Measurements from ENCODE around the gene PPP2R5C.

PPP2R5C gene

DNA sequence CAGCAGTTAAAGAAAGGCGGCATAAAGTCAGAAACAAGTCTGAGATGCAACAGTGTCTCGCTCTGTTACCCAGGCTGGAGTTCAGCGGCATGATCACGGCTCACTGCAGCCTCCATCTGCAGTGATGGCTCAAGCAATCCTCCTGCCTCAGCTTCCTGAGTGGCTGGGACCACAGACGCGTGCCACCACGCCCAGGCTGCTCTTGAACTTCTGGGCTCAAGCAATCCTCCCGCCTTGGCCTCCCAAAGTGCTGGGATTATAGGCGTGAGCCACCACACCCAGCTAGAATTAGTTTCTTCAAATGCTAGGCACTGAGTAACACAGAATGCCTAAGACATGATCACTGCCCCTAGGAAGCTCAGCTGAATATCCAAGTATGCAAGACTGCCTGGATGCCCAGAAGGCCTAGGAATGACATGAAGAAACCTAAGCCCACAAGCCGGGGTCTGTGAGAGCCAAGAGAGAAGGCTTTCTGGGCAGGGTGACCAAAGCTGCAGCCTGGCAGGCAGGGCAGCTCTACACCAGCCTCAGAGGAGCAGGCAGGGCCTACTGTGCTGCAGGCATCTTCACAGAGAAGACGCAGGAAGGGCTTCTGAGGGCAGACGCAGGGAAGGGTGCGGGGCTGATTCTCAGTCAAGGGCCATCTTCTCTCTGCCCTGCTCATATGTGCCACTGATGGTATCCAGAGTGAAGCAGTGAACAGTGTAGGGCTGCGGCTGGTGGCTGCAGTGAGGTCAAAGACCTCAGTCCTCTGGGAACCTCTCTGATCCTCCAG is 4.3 kb upstream of the PPP2R5C start:
- no peak for DNase-seq

DNA sequence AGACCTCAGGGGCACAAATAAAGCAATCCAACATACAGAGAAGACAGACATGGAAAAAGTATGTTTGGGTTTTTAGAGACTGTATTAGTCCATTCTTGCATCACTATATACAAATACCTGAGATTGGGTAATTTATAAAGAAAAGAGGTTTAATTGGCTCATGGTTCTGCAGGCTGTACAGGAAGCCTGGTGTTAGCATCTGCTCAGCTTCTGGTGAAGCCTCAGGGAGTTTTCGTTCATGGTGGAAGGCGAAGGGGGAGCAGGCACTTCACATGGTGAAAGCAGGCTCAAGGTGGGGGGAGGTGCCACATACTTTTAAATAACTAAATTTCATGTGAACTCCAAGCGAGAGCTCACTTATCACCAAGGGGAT is 3.7 kb upstream of the PPP2R5C start:
- DNase-seq, result no peak

DNA sequence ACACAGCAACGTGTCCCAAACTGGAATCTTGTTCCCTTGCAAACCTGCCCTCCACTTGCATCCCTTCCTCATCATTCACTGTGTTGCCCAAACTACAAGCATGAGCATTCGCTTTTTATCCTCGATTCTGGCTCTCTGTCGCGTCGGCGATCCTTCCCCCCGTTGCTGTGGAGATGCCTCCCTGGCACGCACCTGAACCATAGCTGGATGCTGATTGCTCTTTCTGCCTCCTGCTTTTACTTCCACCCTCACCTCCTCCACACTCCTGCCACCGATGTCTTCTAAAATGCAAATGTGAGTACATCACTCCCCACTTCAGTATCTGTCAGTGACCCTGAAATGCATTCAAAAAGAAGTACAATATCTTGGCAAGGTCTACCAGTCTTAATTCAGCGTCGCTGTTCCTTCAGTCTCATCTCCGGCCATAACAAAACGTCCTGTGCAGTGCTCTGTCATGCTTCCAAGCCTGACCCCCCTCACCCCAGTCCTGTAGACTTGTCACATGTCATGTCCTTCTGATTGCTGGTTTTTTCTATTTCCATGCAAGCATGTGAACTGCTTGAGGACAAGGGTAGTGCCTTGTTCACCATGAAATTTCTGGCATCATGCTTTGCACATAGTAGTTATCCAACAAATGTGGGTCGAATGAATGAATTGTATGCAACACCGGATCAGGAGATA is 2.5 kb upstream of the PPP2R5C start:
- no peak for DNase-seq

DNA sequence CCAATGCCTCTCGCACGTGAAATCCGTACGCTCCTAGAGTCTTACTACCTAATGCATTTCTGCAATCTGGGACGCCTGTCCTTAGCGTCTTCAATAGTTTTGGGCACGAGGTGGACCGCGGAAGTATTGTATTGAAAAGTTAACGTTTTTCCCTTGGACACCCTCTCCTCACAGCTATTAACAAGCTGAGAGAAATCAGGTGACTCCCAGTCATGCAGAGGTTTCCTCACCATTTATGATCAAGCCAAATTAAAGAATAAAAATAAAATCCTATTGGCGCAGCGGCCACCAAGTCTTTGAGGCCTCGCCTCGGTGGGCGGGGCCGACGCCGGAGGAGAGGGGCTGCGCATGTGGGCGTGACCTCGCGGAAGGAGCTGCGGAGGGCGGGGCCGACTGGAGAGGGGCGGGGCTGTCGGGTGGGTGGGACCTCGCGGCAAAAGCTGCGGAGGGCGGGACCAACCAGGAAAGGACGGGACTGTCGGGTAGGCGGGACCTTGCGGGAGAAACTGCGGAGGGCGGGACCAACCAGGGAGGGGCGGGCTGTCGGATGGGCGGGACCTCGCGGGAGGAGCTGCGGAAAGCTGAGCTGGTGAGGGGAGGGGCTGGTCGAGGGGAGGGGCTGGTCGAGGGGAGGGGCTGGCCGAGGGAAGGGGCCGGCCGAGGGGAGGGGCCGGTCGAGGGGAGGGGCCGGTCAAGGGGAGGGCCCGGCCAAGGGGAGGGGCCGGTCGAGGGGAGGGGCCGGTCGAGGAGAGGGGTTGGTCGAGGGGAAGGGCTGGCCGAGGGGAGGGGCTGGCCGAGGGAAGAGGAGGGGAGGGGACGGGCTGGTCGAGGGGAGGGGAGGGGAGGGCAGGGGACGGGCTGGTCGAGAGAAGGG is 1.1 kb upstream of the PPP2R5C start:
- peak; percentile 99 for DNase-seq

DNA sequence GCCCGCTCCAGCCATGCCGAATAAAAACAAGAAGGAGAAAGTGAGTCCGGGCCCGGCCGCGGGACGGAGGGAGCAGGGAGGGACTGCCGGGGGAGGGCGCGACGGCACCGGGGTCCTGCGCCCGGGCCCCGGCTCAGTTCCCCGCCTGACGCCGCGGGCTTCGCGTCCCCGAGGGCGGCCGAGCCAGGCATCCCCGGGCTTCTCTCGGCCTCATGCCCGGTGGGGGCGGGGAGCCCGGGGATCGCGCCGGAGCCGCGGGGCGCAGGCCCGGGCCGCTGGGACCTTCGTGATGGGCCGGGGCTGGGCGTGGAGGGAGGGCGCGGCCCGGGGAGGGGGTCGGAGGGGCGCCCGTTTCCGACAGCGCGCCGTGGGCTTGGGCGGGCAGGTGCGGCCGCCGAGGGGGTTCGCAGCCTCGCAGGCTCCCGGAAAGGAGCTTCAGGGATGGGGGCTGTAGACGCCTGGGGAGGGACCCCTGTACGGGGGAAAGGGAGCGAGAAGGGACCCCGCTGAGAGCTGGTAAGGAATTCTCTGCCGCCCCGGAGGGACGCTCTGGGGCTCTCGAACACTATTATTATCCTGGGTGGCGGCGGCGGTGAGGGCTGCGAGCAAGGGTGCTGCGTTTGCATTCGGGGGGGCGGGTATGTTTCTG is 496 bp downstream of the PPP2R5C start:
- DNase-seq, result peak; percentile 28

DNA sequence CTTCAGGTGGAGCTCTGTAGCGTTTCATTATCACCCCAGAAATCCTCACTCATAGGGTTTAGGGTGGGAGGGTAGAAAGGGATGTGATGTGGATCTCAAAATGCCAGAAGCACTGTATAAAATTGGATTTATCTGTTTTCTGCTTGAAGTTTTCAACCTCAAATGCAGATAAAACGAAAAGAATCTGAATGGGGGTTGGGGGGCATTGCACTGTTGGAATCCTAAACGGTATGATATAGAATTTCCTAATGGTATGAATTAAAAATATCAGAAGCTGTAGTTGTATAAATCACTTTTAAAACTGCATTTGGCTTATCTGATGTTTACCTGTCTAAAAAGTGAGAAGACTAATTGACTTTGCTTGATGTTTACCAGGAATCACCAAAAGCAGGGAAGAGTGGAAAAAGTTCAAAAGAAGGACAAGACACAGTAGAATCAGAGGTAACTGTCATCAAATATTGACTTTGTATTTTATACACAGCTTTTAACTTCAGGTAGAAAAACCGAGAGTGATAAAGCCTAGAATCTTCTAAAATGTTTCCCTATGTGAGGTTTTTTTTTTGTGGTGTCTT is 1.1 kb downstream of the PPP2R5C start:
- DNase-seq, result no peak

DNA sequence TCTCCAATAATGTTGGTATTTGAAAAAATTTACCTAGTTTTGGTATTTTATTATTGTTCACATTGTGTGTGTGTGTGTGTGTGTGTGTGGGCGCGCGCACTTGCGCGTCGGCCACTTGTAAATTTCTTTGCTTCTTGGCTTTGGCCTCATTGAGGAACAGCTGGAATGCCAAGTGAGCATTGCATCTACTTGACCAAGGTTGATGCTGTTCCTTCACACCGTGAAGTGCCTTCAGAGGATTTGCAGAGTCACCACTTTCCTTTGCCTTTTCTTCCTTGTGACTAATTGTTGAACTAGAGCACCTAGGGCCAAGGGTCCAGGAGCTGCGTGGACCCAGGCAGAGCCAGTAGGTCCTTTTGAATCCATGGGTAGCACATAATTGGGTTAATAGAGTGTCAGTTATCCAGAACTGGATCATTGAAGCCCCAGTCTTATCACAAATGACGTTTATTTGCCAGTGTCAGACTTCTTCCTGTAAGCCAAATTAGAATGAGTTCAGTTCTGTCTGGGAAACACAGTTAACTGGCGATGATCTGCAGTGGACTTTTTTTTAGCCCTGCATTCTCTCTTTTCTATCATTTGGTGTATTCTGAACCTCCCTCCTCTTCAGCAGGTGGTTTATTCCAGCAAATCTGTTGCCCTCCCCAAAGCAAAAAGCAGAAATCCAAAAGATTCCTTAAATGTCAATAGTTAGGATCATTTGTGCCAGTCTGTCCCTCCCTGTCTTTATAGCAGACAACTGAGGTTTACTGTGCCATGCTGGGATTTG is 2.6 kb downstream of the PPP2R5C start:
- no peak for DNase-seq

DNA sequence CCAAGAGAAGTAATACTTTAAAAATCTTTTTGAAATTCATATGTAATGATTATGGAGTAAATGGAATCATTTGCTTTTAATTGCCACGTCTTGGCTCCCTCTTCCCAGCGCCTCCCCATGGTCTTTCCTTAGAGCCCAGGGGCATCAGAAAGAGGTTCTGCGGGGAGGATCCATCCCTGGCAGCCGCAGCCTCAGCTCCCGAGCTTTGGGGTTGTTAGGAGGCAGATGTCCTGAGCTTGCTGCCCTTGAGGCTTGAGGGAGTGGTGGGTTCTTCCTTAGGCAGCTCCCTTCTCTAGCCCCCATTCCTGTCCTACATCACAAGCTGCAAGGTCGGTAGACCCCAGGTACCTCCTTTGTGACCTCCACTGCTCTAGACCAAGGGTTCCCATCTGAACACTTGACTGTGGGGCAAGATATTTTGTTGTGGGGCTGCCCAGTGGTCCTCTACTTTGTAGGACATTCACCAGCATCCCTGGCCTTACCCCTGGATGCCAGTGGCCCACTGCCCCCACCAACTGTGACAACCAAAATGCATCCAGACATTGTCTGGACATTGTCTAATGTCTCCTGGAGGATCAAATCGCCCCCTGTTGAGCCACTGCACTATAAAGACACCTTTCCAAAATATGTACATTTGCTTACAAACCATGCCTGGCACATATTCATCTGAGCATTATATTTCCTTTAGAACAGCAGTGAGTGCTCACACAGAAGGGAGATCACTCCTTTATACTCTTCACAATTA is 6.3 kb downstream of the PPP2R5C start:
- DNase-seq, result no peak

DNA sequence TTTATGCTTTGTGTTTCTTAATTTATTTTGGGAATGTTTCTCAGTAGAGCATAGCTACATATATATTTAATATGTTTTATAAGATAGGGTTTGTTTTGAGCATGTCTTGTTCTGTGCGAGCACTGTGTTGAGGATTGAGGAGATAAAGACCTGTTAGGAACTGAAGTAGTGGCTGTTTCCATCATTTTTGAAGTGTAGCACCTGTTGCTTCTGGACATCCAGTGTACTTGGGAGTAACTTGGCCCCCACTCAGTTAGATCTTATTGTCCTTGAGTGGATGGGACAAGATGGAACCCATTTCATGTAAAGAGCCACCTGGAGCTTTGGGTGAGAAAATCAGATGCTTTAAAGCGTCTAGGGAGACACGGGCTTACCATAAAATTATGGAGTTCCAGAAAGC is 8.7 kb downstream of the PPP2R5C start:
- DNase-seq, result no peak

DNA sequence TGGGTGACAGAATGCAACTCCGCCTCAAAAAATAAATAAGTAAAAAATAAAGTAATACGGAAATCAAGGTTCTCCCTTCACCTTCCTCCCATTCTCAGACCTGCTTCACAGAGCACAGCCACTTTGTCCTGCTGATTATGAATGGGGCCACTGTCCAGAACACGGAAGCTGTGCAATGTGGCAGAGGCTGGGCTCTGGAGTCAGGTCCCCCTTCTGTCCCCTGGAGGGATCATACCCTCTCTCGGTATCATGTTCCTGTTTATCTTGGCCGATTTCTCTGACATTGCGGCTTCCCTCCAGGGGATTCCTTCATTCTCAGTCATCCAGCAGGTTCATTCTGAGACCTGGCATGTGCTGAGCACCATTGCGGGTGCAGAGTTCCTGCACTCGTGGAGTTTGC is 11.3 kb downstream of the PPP2R5C start:
- no peak for DNase-seq

DNA sequence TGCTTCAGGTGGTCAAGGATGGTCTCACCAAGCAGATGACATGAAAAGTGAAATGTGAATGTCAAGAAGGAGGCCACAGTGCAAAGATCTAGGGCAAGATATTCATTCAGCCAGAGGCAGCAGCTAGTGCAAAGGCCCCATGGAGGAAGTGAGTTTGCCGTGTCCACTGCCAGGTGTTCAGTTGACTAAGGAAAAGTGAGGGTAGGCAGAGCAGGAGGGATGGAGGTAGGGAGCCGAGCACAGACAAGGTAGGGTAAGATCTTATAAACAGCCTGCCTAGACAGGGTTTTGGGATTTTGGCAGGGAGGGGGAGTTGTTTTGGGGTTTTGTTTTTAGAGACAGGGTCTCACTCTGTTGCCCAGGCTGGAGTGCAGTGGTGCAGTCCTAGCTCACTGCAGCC is 11.9 kb downstream of the PPP2R5C start:
- DNase-seq, result no peak

DNA sequence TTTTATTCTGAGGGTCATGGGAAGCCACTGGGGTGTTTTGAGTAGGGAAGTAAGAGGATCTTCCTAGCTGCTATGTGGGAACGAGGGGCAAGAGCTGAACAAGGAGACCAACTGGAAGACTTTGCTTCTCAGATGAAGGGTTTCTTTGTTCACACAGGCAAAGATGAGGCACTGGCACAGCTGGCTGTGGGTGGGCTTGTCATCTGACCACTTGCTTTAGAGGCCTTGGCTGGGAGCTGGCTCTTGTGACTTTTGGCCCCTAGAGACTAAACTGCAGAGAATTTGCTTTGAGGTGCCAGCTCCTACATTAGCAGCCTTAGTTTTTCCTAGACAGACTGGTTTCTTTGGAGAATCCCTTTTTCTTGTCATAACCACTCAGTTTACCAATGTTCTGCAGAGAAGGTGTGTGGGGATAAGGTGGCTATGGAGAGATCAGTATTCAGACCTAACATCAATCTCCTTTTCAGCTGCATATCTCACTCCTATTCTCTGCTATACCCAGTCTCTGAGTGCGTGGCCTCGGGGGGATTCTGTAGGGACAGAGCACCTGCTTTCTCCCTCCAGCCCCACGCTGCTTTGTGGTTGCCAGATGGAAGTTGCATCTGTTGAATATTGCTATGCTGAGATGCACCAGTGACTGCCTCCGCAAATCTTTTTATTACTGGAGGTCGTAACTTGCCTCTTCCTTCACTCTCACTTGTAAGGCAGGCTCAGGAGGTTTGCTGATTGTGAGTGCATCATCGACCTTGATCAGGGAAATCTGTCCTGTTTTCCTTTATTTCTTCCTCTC is 12.7 kb downstream of the PPP2R5C start:
- no peak for DNase-seq

DNA sequence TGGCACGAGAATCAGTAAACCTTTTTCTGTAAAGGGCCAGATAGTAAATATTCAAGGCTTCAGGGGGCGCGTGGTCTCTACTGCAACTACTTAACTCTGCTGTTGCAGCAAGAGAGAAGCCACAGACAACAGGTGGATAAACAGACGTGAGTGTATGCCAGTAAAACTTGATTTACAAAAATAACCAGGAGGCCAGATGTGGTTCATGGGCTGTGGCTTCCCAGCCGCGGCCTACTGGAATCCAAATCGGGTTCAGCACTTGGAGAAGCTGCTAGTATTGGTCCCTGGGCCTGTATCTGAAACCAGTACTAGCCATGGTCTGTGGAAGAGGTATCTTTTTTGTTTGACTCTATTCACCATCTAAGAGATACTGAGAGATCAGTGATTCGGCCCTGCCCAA is 13.3 kb downstream of the PPP2R5C start:
- DNase-seq, result no peak

DNA sequence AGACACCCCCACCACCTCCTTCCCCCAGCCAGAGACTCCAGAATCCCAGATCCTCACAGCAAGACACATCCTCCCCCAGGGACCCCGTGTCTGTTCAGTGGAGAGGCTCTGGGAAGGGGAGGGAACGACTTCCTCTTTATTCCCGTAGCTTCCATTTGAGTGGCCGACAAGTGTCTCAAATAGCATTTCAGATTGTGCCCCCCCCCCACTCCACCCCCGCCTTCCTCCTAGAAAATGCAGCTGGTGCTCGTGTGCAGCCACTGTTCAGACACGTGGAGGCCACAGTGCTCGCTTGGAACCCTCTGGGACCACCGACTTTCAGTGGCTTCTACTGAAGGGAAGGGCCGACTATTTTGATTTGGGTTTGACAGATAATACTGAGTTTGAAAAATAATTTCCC is 14.3 kb downstream of the PPP2R5C start:
- DNase-seq, result no peak

DNA sequence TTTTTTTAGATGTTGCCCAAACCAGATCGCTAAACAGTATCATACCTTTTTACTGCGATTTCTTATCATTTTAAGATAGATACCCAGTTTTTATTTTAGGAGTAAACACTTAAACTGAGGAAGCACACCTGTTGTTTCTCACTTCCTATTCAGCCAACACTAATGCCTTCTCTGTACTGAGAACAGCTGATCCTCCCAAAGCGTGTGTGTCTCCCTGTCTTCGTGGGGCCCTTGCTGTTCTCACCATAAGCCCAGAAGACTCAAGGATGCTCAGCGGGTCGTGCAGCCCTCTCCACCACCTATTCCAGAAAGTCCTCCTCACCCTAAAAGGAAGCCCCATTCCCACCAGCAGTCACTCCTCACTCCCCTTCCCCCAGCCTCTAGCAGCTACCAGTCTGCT is 14.8 kb downstream of the PPP2R5C start:
- DNase-seq, result no peak

DNA sequence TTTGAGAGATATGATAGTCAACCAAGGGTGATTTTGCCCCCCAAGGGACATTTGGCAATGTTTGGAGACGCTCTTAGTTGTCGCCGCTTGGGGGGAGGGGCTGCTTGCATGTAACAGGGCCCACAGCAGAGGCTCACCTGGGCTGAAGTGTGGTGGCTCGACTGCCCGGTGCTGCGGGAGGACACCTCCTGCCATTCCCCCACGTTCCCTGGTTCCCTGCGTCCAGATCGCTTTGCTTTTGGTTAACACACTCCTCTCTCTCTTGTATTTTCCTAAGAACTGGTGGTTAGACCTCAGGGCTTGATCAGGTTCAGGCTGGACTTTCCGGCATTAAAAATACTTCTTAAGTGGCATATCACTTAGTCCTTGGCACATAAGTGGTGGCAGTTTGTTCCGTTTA is 18.9 kb downstream of the PPP2R5C start:
- DNase-seq, result no peak

DNA sequence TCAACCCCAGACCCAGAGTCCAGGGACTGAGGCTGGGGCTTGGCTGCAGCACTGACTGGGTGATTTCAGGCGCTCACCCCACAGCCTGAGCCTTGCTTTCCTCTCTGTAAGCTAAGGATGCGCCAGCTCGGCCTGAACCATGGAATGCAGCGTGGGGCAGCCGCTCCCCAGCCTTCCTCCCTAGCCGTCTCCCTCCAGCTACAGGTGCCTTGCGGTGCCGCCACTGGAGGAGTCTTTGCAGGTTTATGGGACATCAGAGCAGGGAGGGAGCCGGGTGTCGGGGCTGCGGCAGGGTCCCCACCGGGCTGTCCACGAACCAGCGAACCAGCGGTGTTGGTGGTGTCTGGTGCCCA is 19.4 kb downstream of the PPP2R5C start:
- no peak for DNase-seq

DNA sequence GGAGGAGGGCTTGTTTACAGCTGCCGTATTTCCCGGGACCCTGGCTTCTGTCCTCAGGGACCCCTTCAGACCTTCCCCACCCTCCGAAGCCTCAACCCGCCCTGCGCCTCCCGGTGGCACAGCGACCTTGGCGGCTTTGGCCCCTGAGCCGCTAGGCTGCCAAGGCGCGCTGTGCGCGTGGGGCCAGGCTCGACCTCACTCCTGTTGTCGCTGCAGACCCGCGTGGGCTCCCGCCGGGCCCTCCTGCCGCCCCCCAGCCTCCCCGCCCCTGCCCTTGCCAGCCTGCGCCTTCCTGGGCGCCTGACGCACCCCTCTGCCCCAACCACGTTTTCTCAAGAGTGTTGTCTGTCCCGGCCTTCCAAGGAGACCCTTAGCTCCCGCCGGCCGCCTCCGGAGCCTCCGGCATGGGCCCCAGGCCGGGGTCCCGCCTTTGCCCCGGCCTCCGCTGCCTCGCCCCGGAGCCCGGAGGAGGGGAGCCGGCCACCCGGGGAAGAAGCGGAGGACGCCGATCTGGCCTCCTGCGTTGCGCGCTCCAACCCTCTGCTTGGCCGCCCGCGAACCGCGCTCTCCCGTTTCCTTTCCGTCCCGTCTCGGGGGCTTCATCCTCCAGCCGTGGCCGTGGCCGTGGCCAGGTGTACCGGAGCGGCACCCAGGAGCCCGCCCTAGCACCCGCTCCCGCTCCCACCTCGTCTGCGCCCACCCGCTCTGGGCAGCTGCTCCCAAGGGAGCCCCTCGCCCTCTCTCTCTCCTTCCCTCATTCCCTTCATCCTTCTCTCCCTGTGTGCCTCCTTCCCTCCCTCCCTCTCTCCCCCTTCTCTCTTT is 19.9 kb downstream of the PPP2R5C start:
- DNase-seq, result peak; percentile 32

DNA sequence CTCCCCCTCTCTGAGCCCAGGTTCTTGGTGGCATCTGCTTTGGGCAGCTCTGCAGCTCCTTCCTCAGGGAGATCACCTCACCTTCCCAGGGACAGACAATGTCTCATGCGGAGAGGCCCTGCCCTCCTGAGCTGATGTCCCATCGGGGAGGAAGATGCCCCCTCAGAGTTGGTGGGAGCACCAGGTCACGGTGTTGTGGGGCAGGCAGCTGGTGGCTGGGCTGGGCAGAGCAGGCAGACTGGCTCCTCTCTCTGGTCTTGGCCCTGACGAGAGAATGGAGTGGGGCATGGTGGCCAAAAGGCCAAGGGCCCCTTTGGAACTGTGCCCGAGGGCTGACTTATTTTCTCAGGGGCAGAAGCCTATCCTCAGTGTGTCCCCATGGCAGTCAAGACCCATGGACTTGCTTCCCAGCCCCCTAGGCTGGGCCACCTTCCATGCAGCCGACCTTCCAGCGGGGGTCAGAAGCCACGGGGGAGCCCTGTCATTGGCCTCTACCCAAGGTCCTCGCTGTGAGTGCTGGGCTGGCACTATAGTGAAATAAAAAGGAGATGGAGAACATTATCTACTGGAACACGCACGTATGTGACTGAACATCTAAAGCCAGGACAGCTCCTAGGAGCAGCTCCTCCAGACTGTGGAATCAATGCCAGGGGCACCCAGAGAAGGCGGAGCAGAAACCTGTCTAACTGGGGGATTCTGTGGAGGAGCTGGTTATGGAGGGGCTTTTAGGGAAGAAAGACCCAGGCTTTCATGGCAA is 21.9 kb downstream of the PPP2R5C start:
- no peak for DNase-seq

Measured in activated CD4-positive, alpha-beta T cell treated with anti-CD3 and anti-CD28 coated beads, Interleukin-2, Interleukin-6, amounts not matched to agents 100 ng/mL and 50 ng/mL, durations not matched to agents 16 hours and 8 hours (primary cell).